K562 treated with DMSO at 1 percent for 4 hours (cell line): Measurements from ENCODE around the gene TTL. TPM values are rescaled to one million over a fixed set of nuclear protein-coding genes. Genes with fewer than 3 reads are reported as not detected.

ENCODE experiments used
- total RNA-seq: library from RNA; unstranded; fragments of 300-600 nt; gene quantifications from 2 replicates; pipeline ENCODE4 v1.2.3, GENCODE V29; 2022; ENCODE audit not compliant: insufficient read depth

The TTL gene
- 13.7 and 15.8 TPM in 2 replicates for total RNA-seq

GRCh38 chr2:112481528-112482233 is at the start of gene TTL:
Gene TTL, plus strand, starts transcription at chr2:112482156. Its CDS starts 189 bp downstream, at chr2:112482345.

GRCh38 chr2:112433480-112433879 is 48.5 kb upstream of the TTL start, which contains the start of gene RGPD8:
Gene RGPD8, minus strand, starts transcription at chr2:112433645. Its CDS starts 192 bp downstream, at chr2:112433453.

GRCh38 chr2:112542123-112542983 is 60.4 kb downstream of the TTL start, which contains the start of gene POLR1B:
Gene POLR1B, plus strand, starts transcription at chr2:112542465. Its CDS starts 30 bp downstream, at chr2:112542495.

GRCh38 chr2:112584134-112584890 is 102.4 kb downstream of the TTL start, which contains the start of gene CHCHD5:
Gene CHCHD5, plus strand, starts transcription at chr2:112584609. Its CDS starts 39 bp downstream, at chr2:112584648.

Other genes with a start within 250 kb of the TTL start
- gene ZC3H8, start 227.1 kb upstream of the TTL start, total RNA-seq, result 6.0 and 7.5 TPM in 2 replicates
- gene ZC3H6, start 206.6 kb upstream of the TTL start, total RNA-seq, result 3.3 and 16.3 TPM in 2 replicates
- not detected in 2 replicates for gene RGPD8, start 48.5 kb upstream of the TTL start, total RNA-seq
- gene POLR1B, start 60.3 kb downstream of the TTL start, total RNA-seq, result 5.1 and 5.4 TPM in 2 replicates
- 43.9 and 68.5 TPM in 2 replicates for gene CHCHD5, start 102.5 kb downstream of the TTL start, total RNA-seq
- 39.8 and 61.4 TPM in 2 replicates for gene SLC20A1, start 163.8 kb downstream of the TTL start, total RNA-seq
- gene NT5DC4, start 238.9 kb downstream of the TTL start, total RNA-seq, result not detected in 2 replicates